ENCODE results near the gene LPCAT2. TPM values are rescaled to one million over a fixed set of nuclear protein-coding genes. Genes with fewer than 3 reads are reported as not detected.

LPCAT2 gene
- total and polyA plus RNA-seq, 2 of the 13 experiments (the other 11 are each of a cell fraction or from before 2014, with no cell fraction given): 9.9 to 17.6 TPM

GRCh38 chr16:55508941-55509931, at the start of gene LPCAT2 (continued):
- TF ChIP-seq MED1 (CRISPR knock-in tag; IDR thresholded peaks at IDR 0.05) (0 out of 2 replicates have a peak, but pooled peaks have one; percentile 28), ZZZ3 (CRISPR knock-in tag; IDR thresholded peaks at IDR 0.05; ENCODE audit: borderline replicate concordance) (no peak), ZNF512 (CRISPR knock-in tag; IDR thresholded peaks at IDR 0.05) (no peak), ZNF768 (CRISPR knock-in tag; IDR thresholded peaks at IDR 0.05) (no peak; the same call in 1 of the 2 replicates), DMAP1 (CRISPR knock-in tag; IDR thresholded peaks at IDR 0.05) (no peak), ZNF614 (CRISPR knock-in tag; IDR thresholded peaks at IDR 0.05; ENCODE audit: borderline replicate concordance) (0 out of 2 replicates have a peak, but pooled peaks have one; percentile 31), ETV6 (CRISPR knock-in tag; conservative IDR thresholded peaks at IDR 0.05) (no peak), GABPB1 (CRISPR knock-in tag; IDR thresholded peaks at IDR 0.05) (peak; percentile 76), GMEB1 (CRISPR knock-in tag; IDR thresholded peaks at IDR 0.05; ENCODE audit: borderline replicate concordance) (no peak), ZMYM2 (CRISPR knock-in tag; IDR thresholded peaks at IDR 0.05) (peak; percentile 64; the same call in 1 of the 2 replicates), MTA3 (CRISPR knock-in tag; IDR thresholded peaks at IDR 0.05) (no peak), HCFC1 (IDR thresholded peaks at IDR 0.05; ENCODE audit: low read depth, low read length) (no peak), KLF16 (CRISPR knock-in tag; IDR thresholded peaks at IDR 0.05) (peak in 1 of 2 experiments; percentile 19; a peak in 1 of 4 replicates), AGO2 (optimal IDR thresholded peaks at IDR 0.05; ENCODE audit: low read depth, low read length) (peak; percentile 30), KIAA2018 (CRISPR knock-in tag; IDR thresholded peaks at IDR 0.05; ENCODE audit: borderline replicate concordance) (no peak), NRL (CRISPR knock-in tag; IDR thresholded peaks at IDR 0.05; ENCODE audit: borderline replicate concordance) (no peak; the same call in 1 of the 2 replicates)

All from HepG2 (cell line).